Amniotic stem cell (primary cell): ENCODE measurements around the gene ASTE1.
"Not testable (repeated sequence)": the region's sequence is repeated elsewhere in the genome, so short reads cannot be mapped to it uniquely, and the experiment has no call there.

Source experiments
- DNase-seq: peaks from one replicate; lab custom pipeline; 2025; lab: John Stamatoyannopoulos, UW

The ASTE1 gene

DNA sequence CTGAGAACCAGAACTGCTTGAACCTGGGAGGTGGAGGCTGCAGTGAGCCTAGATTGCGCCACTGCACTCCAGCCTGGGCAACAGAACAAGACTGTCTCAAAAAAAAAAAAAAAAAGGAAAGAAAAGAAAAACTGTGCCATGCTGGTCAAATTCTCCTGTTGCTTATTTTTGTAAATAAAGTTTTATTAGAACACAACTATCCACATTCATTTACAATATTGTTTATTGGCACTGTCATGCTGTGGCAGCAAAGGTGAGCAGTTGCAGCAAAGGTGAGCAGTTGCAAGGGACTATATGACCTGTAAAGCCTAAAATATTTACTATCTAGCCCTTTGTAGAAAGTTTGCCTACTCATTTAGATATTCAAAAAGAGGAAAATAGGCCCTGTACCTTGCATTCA, 18.3 kb downstream of the ASTE1 start:
- no peak for DNase-seq

DNA sequence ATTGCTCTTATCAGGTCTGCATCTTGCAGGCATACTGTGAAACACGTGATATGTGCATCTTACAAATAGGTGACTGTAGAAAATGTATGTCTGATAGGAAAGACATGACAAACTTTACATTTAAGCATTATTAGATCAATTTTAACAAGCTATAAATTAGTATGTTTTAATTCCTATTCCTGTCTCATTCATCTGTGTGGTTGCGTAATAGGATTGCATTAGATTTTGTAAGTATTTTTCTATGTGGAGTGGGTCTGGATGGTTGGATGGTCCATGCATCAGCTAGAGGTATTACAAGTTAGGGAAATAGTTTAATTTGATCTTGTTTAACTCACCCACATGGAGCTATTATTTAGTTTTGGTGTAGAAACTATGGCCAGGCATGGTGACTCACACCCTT, 18.8 kb downstream of the ASTE1 start:
- no peak for DNase-seq

DNA sequence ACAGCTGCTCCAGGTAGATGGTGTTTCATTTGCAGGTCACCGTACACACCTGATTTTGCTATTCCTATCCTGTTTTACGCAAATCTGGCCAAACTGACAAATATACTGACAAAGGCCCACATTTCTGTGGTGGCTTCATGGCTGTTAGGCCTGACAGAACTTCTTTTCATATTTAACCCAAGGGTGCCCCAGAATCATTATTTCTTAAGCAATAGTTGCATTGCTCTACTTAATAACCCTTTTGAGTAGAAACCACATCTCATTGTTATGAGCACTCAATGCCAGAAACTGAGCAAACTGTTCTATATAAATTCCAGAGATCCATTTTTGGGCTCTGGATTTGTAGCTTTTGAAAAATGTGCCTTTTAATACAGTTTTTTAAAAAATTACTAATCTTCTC, 19.4 kb downstream of the ASTE1 start:
- DNase-seq, result no peak

DNA sequence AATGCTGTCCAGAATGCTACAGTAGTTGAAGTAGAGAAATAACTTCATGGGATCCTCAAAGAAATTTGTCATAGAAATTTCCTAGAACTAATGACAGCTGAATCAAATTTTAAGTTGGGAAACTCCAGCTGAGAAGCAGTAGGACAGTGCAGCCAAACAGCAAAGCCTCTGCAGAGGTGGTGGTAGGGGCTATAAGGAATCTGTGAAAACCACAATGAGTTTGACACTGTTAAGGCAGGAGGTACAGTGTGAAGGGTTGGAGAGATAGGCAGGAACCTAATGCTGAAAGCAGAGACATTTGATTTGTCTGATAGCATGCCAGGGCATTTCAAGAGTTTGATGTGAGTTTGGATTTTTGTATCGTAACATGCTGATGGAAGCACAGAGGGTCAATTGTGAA, 22.0 kb downstream of the ASTE1 start:
- DNase-seq, result no peak

DNA sequence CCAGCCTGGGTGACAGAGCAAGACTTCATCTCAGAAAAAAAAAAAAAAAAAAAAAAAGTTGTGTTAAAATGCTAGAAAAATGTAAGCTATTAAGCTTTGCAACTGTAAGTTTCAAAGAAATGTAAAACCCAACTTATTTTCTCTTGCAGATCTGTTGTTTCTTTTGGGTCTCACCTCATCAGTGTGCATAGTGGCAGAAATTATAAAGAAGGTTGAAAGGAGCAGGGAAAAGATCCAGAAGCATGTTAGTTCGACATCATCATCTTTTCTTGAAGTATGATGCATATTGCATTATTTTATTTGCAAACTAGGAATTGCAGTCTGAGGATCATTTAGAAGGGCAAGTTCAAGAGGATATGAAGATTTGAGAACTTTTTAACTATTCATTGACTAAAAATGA, 25.6 kb downstream of the ASTE1 start:
- no peak for DNase-seq

DNA sequence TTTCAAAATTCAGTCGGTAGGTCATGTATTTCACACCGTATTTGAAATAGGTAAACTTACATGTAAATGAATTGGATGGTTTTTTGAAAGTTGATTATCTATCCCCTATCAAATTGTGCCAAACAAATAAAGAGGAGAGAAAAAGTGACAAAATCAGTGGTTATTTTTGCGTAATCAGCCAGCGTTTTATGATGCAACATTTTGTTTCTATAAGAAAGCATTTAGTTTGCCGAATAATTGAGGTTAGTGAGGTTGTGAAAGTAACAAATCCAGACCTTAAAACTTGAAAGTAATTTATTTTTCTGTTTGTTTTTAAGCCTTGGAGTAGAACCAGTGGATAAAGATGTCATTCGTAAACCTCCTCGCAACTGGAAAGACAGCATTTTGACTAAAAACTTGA, 29.3 kb downstream of the ASTE1 start:
- no peak for DNase-seq

DNA sequence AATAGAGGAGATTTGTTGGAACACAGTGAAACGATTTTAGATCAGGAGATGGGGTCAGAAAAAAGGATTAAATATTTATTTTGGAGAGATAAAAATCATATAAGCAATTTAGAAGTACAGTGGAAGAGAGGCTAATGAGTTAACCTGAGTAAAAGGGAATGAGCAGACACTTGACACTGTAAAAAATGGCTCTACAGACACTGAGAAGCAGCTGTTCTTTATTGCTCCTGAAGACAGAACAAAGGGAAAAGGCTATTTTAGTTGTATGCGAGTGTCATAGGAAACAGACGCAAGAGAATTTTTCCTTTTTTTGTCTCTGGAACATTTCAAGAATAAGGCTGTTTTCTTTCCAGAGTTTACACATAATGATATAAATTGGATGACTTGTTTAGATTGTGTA, 34.3 kb downstream of the ASTE1 start:
- no peak for DNase-seq

DNA sequence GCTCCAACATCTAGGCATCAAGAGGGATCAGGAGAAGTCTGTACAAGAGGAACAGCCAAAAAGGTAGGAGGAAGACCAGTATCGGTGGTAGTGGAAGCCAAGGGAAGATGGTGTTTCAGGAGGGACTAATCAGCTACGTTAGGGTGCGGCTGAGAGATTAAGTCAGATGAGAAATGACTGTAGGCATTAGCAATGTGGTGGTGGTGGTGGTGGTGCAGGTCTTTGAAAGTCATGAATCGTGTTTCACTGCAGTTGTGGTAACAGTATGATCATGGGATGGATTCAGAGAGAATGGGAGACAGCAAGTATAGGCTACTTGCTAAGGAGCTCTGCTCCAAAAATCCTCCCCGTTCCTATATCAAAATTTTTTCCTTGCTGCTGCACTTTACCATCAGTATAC, 35.5 kb downstream of the ASTE1 start:
- DNase-seq, result no peak

DNA sequence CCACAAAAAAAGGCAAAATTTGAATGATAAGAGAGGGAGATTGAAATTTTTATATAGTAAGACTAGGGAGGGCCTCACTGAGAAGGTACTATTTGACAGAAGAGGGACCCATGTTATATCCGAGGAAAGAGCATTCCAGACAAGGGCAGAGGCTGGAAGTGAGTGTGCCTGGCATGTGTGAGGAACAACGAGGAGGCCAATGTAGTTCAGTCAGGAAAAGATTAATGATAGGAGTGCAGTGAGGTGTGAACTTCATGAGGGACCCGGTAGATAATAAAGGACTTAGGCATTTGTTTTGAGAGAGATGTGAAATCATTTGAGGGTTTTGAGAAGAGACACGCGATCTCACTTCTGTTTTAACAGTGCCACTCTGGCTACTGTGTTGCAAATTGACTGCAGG, 36.3 kb downstream of the ASTE1 start:
- no peak for DNase-seq

DNA sequence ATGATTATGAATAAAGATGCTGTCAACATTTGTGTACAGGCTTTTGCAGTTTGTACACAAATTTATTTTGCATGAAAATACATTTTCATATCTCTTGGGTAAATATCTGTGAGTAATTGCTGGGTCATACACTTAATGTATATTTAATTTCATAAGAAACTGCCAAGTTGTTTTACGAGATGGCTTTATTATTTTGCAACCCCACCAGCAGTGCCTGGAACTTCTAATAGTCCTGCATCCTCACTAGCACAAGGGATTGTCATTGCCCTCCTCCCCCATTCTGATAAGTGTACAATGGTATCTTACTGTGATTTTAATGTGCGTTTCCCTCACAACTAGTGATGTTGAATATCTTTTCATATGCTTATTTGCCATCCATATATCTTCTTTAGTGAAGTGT, 45.2 kb downstream of the ASTE1 start:
- no peak for DNase-seq

DNA sequence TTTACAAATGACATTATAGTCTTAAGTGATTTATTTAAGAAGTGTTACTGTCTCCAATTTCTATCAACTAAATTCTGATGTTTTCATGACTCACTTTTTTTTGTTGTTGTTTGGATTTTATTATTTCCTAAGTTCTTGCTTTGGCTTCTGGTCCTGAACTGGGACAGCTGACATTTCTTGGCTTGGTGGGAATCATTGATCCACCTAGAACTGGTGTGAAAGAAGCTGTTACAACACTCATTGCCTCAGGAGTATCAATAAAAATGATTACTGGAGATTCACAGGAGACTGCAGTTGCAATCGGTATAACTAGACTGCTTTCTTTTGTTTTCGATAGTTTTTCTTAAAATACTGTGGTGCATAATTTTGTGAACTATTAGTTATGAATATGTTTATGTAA, 47.5 kb downstream of the ASTE1 start:
- DNase-seq, result no peak

DNA sequence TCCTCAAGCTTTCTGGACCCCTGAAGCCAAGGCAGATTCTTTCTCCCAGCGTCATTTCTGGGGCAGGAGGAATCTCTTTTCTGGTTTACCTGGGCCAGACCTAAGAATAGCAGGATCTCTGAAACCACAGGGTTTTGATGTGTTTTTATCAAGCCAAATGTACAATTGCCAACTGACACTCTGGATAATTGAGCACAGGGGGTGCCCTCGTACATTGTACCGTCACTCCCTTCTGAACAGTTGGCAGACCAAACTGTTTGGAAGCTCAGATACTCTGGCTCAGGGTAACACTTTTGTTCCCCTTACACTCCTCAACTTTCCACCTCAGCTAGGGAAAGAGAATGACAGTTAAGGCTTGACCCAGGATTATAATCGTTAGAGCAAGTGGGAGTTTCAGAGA, 49.9 kb downstream of the ASTE1 start:
- no peak for DNase-seq

DNA sequence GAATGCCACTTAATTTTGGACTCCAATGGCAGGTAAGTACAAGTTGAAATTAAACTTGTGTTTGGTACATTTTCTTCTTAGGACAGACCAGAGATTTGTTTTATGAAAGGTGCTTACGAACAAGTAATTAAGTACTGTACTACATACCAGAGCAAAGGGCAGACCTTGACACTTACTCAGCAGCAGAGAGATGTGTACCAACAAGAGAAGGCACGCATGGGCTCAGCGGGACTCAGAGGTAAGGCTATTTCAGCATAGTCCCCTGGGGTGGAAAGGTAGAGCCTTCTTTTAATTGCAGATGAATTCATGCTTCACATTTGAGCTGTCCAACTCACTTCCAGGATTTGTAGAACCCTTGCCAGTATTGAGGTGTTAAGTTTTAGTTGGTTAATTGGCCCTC, 51.4 kb downstream of the ASTE1 start:
- no peak for DNase-seq

DNA sequence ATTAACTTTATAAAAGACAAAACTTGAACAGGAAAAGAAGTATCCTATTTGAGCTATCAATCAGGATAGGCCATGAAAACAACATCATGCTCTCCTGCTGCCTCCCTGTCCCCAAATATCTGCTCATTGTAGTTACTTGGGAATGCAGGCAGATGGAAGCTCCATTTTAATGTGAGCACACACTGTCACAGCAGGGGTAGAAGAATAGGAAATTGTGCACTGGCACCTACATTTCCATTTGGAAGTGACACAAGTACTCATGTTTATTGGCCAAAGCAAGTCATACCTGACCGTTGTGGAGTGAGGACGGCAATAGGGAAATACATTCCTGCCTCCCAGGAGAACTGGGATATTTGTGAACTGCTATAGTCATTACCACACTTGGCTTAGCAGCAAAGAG, 52.4 kb downstream of the ASTE1 start:
- DNase-seq, result no peak

DNA sequence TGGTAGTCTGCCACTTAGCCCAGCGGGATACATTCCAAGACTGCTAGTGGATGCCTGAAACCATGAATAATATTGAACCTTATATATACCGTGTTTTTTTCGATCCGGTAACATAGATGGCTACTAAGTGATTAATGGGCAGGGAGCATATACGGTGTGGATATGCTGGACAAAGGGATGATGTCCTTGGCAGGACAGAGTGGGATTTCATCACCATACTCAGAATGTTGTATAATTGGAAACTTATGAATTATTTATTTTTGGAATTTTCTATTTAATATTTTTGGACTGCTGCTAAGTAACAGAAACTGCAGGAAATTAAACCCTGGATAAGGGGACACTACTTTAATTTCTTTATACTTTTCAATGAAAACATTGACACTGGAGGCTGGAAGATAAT, 53.2 kb downstream of the ASTE1 start:
- DNase-seq, result no peak

DNA sequence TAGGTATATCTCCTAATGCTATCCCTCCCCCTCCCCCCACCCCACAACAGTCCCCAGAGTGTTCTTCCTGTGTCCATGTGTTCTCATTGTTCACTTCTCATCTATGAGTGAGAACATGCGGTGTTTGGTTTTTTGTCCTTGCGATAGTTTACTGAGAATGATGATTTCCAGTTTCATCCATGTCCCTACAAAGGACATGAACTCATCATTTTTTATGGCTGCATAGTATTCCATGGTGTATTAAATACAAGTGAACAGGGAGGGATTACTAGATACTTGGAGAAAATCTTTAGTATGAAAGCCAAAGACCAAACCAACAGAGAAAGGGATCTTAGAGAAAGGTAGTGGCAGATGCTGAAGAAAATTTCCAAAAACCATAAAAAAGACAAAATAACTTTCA, 54.0 kb downstream of the ASTE1 start:
- not testable (repeated sequence) for DNase-seq

DNA sequence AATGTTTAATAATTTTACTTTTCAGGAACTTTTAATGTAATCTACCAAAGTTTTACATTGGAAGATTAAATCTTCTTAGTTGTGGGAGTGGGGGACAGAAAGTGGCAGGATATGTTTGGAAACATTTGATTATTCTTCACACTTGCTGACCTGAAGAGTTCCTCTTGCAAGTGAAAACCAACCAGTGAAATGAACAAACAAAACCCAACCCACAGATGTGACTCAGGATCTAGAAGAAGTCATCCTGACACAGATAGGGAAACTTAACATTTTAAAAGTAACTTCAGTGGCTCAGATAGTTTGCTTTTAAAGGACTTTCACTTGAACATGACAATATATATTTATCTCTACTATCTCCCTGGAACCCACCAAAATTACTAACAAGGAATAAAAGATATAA, 55.4 kb downstream of the ASTE1 start:
- no peak for DNase-seq

DNA sequence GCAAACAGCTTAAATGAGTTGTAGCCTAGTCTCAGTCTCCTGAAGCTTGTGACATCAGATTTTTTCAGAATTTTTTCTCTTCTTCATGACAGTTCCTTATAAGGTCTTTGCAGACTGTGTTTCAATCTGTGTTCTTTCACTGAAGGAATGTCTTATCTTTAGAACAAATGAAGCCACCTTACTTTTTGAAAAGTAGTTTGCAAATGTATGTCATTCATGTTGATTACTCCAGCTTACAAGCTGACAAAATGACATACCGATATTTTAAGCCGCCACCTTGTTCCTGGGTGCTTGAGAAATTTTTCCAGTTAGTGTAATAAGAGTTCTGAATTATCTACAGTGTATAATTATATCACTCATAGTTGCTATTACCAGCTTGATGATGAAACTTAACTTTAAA, 57.0 kb downstream of the ASTE1 start:
- DNase-seq, result no peak

DNA sequence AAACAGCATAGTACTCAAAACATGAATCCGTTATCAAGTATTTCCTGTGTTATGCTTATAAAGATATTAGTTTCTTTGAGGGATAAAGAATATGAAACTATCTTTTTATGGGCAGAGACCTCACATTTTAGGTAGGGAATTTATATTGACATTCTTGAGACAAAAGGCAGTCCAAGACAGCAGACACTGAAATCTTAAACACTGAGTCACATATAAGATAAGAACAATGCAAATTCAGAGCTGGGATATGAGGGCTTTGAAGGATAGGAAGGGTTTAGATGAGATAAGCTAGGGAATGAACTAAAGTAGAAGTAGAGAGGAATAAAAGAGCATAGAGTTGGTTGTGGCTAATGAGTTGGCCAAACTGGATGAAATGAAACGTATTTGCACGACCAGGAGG, 58.4 kb downstream of the ASTE1 start:
- no peak for DNase-seq

DNA sequence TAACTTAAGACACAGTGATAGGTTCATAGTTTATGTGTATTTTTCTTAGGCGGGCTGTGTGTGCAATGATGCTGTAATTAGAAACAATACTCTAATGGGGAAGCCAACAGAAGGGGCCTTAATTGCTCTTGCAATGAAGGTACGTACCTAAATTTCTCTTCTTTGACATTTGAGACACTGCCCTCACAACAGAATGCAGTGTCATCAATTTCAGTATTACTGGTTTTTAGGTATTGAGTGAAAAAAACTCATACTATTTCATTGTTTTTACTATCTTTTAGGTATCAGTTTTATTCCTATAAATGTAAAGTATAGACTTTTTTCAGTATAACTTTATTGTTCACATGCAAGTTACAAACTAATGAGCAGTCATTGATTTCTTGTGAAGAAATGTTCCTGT, 59.3 kb downstream of the ASTE1 start:
- no peak for DNase-seq

DNA sequence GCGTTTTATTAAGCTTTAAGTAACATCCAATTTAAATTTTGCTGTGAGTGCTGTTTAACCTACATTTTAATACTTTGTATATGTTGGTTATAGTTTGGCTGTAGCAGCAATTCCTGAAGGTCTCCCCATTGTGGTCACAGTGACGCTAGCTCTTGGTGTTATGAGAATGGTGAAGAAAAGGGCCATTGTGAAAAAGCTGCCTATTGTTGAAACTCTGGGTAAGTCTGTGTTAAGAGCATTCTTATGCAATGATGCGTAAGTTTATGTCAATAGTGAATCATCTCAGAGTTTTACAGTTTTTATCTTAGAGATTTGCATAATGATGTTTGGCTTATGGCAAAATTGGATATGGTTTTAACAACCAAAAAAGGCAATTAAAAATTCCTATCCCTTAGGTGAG, 62.7 kb downstream of the ASTE1 start:
- peak; percentile 66 for DNase-seq
